Lower lobe of right lung (tissue), 2 donors: ENCODE measurements around the gene MIGA2. TPM values are rescaled to one million over a fixed set of nuclear protein-coding genes. Genes with fewer than 3 reads are reported as not detected.

Experiments used
- ATAC-seq, 2 donors: fragments of 200-7000 bp; cut with Tn5 transposase; one replicate each; pipeline ENCODE4 v1.9.1; 2020 to 2022; ENCODE audit warnings: mild to moderate bottlenecking in 2 of 2, moderate library complexity in 2 of 2
- DNase-seq: peaks from one replicate; pipeline ENCODE4 v3.0.0-alpha.2; 2020
- H3K27ac ChIP-seq: fragments of 200-600 bp; one replicate; pipeline ENCODE4 v1.8.0; 2022
- H3K27me3 ChIP-seq: fragments of 200-600 bp; one replicate; pipeline ENCODE4 v1.8.0; 2022; ENCODE audit warnings: low read depth
- H3K36me3 ChIP-seq: fragments of 200-600 bp; one replicate; pipeline ENCODE4 v1.8.0; 2022; ENCODE audit warnings: mild to moderate bottlenecking
- H3K4me1 ChIP-seq: fragments of 200-600 bp; one replicate; pipeline ENCODE4 v1.8.0; 2022
- H3K4me3 ChIP-seq: fragments of 200-600 bp; one replicate; pipeline ENCODE4 v1.8.0; 2022; ENCODE audit warnings: mild to moderate bottlenecking
- H3K9me3 ChIP-seq: fragments of 200-600 bp; one replicate; pipeline ENCODE4 v1.8.0; 2022
- intact Hi-C: fragments of 100-400 bp; cut with DNase I; formaldehyde crosslinking; loops from one replicate; pipeline ENCODE4 v1.11.0; 2022
- total RNA-seq: library from RNA; stranded (reverse); fragmentation: NEBNext Ultra II Directional; extraction: Animal tissue kit (Norgen Biotek cat#: 25700); gene quantifications from one replicate; pipeline ENCODE4 v1.2.1, GENCODE V29; 2021
- TF ChIP-seq, protein P1 (sequence below): fragments of 200-600 bp; IDR thresholded peaks from one replicate; pipeline ENCODE4 v1.8.0; 2022; ENCODE audit warnings: antibody characterized with exemption, mild to moderate bottlenecking
- donor health status: DM: no; HTN: yes; CAD: no; lungs with severe emphysema.

The MIGA2 gene
- total RNA-seq, 1 donor from 2014 or later: 21.2 TPM

DNA sequence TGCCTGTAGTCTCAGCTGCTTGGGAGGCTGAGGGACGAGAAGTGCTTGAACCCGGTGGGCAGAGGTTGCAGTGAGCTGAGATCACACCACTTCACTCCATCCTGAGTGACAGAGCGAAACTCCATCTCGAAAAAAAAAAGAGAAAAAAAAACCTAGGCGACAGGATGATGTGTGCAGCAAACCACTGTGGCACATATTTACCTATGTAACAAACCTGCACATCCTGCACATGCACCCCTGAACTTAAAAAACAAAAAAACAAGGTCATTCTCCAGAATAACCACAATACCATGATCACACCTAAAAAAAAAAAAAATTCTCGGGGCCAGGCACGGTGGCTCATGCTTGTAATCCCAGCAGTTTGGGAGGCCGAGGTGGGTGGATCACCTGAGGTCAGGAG is 37.0 kb downstream of the MIGA2 start:
- no peak for DNase-seq
- Histone ChIP-seq H3K36me3 (peaks cover 23% of the 10 kb centered on the region), H3K4me1 (no peaks in the 10 kb centered on the region), H3K27ac (no peak overlapping the region), H3K9me3 (no peaks in the 10 kb centered on the region), H3K27me3 (no peaks in the 10 kb centered on the region), H3K4me3 (no peak overlapping the region)
- intact Hi-C loops: no loop called here
- no peak for ATAC-seq
- TF ChIP-seq, protein P1, sequence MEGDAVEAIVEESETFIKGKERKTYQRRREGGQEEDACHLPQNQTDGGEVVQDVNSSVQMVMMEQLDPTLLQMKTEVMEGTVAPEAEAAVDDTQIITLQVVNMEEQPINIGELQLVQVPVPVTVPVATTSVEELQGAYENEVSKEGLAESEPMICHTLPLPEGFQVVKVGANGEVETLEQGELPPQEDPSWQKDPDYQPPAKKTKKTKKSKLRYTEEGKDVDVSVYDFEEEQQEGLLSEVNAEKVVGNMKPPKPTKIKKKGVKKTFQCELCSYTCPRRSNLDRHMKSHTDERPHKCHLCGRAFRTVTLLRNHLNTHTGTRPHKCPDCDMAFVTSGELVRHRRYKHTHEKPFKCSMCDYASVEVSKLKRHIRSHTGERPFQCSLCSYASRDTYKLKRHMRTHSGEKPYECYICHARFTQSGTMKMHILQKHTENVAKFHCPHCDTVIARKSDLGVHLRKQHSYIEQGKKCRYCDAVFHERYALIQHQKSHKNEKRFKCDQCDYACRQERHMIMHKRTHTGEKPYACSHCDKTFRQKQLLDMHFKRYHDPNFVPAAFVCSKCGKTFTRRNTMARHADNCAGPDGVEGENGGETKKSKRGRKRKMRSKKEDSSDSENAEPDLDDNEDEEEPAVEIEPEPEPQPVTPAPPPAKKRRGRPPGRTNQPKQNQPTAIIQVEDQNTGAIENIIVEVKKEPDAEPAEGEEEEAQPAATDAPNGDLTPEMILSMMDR: no peak

DNA sequence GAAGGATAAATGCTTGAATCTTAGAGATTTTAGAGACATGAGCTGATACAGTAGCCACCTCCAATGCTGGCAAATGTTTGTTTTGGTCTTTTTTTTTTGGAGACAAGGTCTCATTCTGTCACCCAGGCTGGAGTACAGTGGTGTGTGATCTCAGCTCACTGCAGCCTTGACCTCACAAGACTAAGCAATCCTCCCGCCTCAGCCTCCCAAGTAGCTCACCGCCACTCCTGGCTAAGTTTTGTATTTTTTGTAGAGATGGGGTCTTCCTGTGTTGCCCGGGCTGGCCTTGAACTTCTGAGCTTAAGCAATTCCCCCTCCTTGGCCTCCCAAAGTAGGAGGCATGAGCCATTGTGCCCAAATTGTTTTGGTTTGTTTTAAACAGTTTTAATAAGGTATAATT is 37.7 kb downstream of the MIGA2 start:
- peaks cover 17% of the 10 kb centered on the region for H3K36me3 ChIP-seq
- H3K4me3 ChIP-seq: no peak overlapping the region
- intact Hi-C loops: no loop called here
- TF ChIP-seq, protein P1: no peak
- no peaks in the 10 kb centered on the region for H3K4me1 ChIP-seq
- H3K27me3 ChIP-seq: no peaks in the 10 kb centered on the region
- ATAC-seq (no peak), DNase-seq (no peak)
- no peaks in the 10 kb centered on the region for H3K9me3 ChIP-seq
- H3K27ac ChIP-seq: no peak overlapping the region

GRCh38 chr9:129075996-129076639 is 39.7 kb downstream of the MIGA2 start:
- H3K27ac ChIP-seq: no peak overlapping the region
- H3K9me3 ChIP-seq: no peaks in the 10 kb centered on the region
- intact Hi-C loops: no loop called here
- no peak overlapping the region for H3K4me3 ChIP-seq
- peaks cover 6% of the 10 kb centered on the region for H3K36me3 ChIP-seq
- TF ChIP-seq, protein P1: no peak
- H3K4me1 ChIP-seq: peaks cover 7% of the 10 kb centered on the region
- ATAC-seq (no peak), DNase-seq (no peak)
- no peaks in the 10 kb centered on the region for H3K27me3 ChIP-seq

GRCh38 chr9:129076640-129077037 is 40.2 kb downstream of the MIGA2 start:
- Histone ChIP-seq H3K27ac (no peak overlapping the region), H3K4me3 (no peak overlapping the region), H3K36me3 (peaks cover 3% of the 10 kb centered on the region), H3K27me3 (no peaks in the 10 kb centered on the region), H3K9me3 (no peaks in the 10 kb centered on the region), H3K4me1 (peaks cover 9% of the 10 kb centered on the region)
- no peak for ATAC-seq
- TF ChIP-seq, protein P1: no peak
- intact Hi-C loops: no loop called here
- DNase-seq: no peak

- Histone ChIP-seq H3K4me1 (peaks cover 15% of the 10 kb centered on the region), H3K27me3 (no peaks in the 10 kb centered on the region), H3K9me3 (no peaks in the 10 kb centered on the region), H3K27ac (no peak overlapping the region), H3K36me3 (no peaks in the 10 kb centered on the region), H3K4me3 (no peak overlapping the region)
- TF ChIP-seq, protein P1: no peak
- ATAC-seq: no peak
- intact Hi-C loops: no loop called here
- no peak for DNase-seq
These were observed 40.8 kb downstream of the MIGA2 start for GRCh38 chr9:129077236-129077635.
